Endothelial cell of umbilical vein (primary cell): ENCODE results near the gene ST13. TPM values are rescaled to one million over a fixed set of nuclear protein-coding genes. Genes with fewer than 3 reads are reported as not detected.

Experiments
- BruUV-seq: library from RNA; stranded (reverse); fragments of 400-500 nt; replicated peaks from 2 replicates; lab custom pipeline; 2021; lab: Mats Ljungman, UMichigan
- CTCF ChIA-PET: fragments of 300-600, 350-600 bp; sonication (Branson Sonifier 250); formaldehyde crosslinking; loops from one replicate; lab custom pipeline; 2021; ENCODE audit warnings: antibody characterized with exemption, inconsistent platforms; lab: Charles Lee
- POLR2A ChIA-PET: fragments of 300-600, 350-600 bp; sonication (Branson Sonifier 250); formaldehyde crosslinking; loops from one replicate; lab custom pipeline; 2021; ENCODE audit warnings: antibody characterized with exemption, inconsistent platforms; lab: Charles Lee
- DNase-seq: peaks from one replicate; pipeline ENCODE4 v3.0.0-alpha.2; 2011; ENCODE audit warnings: low read depth, low spot score
- FAIRE-seq: peaks from 2 replicates; lab custom pipeline; 2011; peaks lifted over from hg19 to GRCh38; lab: Jason Lieb, UNC
- H2AFZ ChIP-seq: 2 replicates; pipeline ENCODE4 v1.6.0; 2012; ENCODE audit warnings: low read depth, low read length, control low read depth, inconsistent platforms
- H3K27ac ChIP-seq: 2 replicates; pipeline ENCODE4 v1.5.1; 2011; ENCODE audit warnings: low read depth, mild to moderate bottlenecking, control low read depth, low read length, moderate library complexity; ENCODE audit not compliant: insufficient read depth
- H3K27me3 ChIP-seq, 2 experiments: 2 replicates each; pipeline versions ENCODE4 v1.6.0 to v1.6.1; 2011; ENCODE audit warnings: low read length in 2 of 2, mixed read lengths in 1 of 2; ENCODE audit not compliant: control insufficient read depth in 2 of 2, insufficient read depth in 2 of 2
- H3K36me3 ChIP-seq, 2 experiments: 2 replicates in 1 of 2; 3 replicates in 1 of 2; pipeline ENCODE4 v1.5.1; 2011; ENCODE audit warnings: low read length in 2 of 2, mild to moderate bottlenecking in 1 of 2, moderate library complexity in 1 of 2; ENCODE audit not compliant: control insufficient read depth in 2 of 2, insufficient read depth in 2 of 2; ENCODE audit errors: extremely low read depth in 1 of 2
- H3K4me1 ChIP-seq: 3 replicates; pipeline ENCODE4 v1.5.1; 2011; ENCODE audit warnings: mild to moderate bottlenecking, low read length; ENCODE audit not compliant: control insufficient read depth, insufficient read depth; ENCODE audit errors: extremely low read depth
- H3K4me2 ChIP-seq: 2 replicates; pipeline ENCODE4 v1.6.1; 2011; ENCODE audit warnings: low read length, control low read depth, mixed read lengths; ENCODE audit not compliant: insufficient read depth
- H3K4me3 ChIP-seq, 3 experiments: fragments of 200-600 bp in 1 of 3; sonication (generic), shearing (Covaris generic) in 1 of 3; replicated peaks in 1 of 3; 2 replicates each; pipeline ENCODE4 v1.5.1; 2011 to 2016; ENCODE audit warnings: control low read depth in 3 of 3, low read length in 3 of 3, mild to moderate bottlenecking in 2 of 3, inconsistent platforms in 1 of 3, low read depth in 1 of 3, moderate library complexity in 1 of 3; ENCODE audit not compliant: insufficient read depth in 1 of 3
- H3K79me2 ChIP-seq: 2 replicates; pipeline ENCODE4 v1.6.0; 2012; ENCODE audit warnings: low read length, inconsistent platforms; ENCODE audit not compliant: control insufficient read depth, insufficient read depth
- H3K9ac ChIP-seq: replicated peaks from 2 replicates; pipeline ENCODE3; 2011; ENCODE audit warnings: low read length, control low read depth; ENCODE audit not compliant: insufficient read depth; ENCODE audit errors: extremely low read depth
- H3K9me1 ChIP-seq: replicated peaks from 3 replicates; pipeline ENCODE4 v1.6.0; 2011; ENCODE audit warnings: mild to moderate bottlenecking, low read length; ENCODE audit not compliant: control insufficient read depth, insufficient read depth; ENCODE audit errors: extremely low read depth
- H3K9me3 ChIP-seq: replicated peaks from 2 replicates; pipeline ENCODE4 v1.5.1; 2012; ENCODE audit warnings: low read length, inconsistent platforms; ENCODE audit not compliant: control insufficient read depth, insufficient read depth
- H4K20me1 ChIP-seq: replicated peaks from 2 replicates; pipeline ENCODE3; 2011; ENCODE audit warnings: mild to moderate bottlenecking, low read length; ENCODE audit not compliant: control insufficient read depth, insufficient read depth; ENCODE audit errors: extremely low read depth
- EZH2 ChIP-seq: IDR thresholded peaks from 2 replicates; pipeline ENCODE4 v1.6.1; 2012; ENCODE audit warnings: borderline replicate concordance, low read depth, mild to moderate bottlenecking, moderate library complexity, low read length, inconsistent platforms; ENCODE audit not compliant: severe bottlenecking
- JUN ChIP-seq: IDR thresholded peaks from 2 replicates; pipeline ENCODE4 v1.6.1; 2011; ENCODE audit warnings: borderline replicate concordance, low read depth; ENCODE audit not compliant: insufficient read length, insufficient read depth
- MYC ChIP-seq: IDR thresholded peaks from one replicate; pipeline ENCODE4 v1.6.1; 2011; ENCODE audit warnings: mild to moderate bottlenecking, low read depth, low read length
- POLR2A ChIP-seq: IDR thresholded peaks from 2 replicates; pipeline ENCODE4 v1.6.1; 2012; ENCODE audit warnings: low read depth, mild to moderate bottlenecking, control low read depth, low read length
- POLR2AphosphoS5 ChIP-seq: IDR thresholded peaks from 2 replicates; pipeline ENCODE4 v1.6.1; 2012; ENCODE audit warnings: low read depth, mild to moderate bottlenecking, control low read depth, low read length, moderate library complexity; ENCODE audit not compliant: insufficient read depth
- dilution Hi-C: fragments of 300-500 bp; cut with MboI; formaldehyde crosslinking; loops from one replicate; pipeline ENCODE4 v1.15.0; 2019; ENCODE audit warnings: low sequenced_read_pairs; ENCODE audit not compliant: extremely low pct_ligation_motif_present
- intact Hi-C: fragments of 100-400 bp; cut with micrococcal nuclease; formaldehyde crosslinking; loops from one replicate; pipeline ENCODE4 v1.10.0; 2022
- polyA plus RNA-seq, 4 experiments: library from polyadenylated mRNA; depleted of rRNA in 3 of 4; stranded (reverse) in 3 of 4; unstranded in 1 of 4; fragments of >200 nt; gene quantifications; 2 replicates each; pipeline versions ENCODE4 v1.2.1 to v1.2.3, GENCODE V29; 2011 to 2012; ENCODE audit warnings: missing spikeins in 1 of 4
- total RNA-seq: library from RNA; stranded (reverse); gene quantifications from 2 replicates; pipeline ENCODE4 v1.2.3, GENCODE V29; 2021
- TF ChIP-seq, protein P1 (sequence below): IDR thresholded peaks from 2 replicates; pipeline ENCODE4 v1.6.1; 2011; ENCODE audit not compliant: insufficient read depth, insufficient read length
- TF ChIP-seq, protein P2 (sequence below), 2 donors: IDR thresholded peaks; 1 replicate in 1 of 2; 2 replicates in 1 of 2; pipeline ENCODE4 v1.5.1; 2011; ENCODE audit warnings: low read length in 2 of 2, mild to moderate bottlenecking in 2 of 2, moderate library complexity in 2 of 2, control low read depth in 1 of 2, inconsistent platforms in 1 of 2, low read depth in 1 of 2; ENCODE audit not compliant: insufficient read depth in 1 of 2; ENCODE audit errors: extremely low read depth in 1 of 2

Gene ST13
- total and polyA plus RNA-seq, 2 donors (not counting 3 experiments of a cell fraction or from before 2014, with no cell fraction given): 41.2 to 250 TPM

DNA sequence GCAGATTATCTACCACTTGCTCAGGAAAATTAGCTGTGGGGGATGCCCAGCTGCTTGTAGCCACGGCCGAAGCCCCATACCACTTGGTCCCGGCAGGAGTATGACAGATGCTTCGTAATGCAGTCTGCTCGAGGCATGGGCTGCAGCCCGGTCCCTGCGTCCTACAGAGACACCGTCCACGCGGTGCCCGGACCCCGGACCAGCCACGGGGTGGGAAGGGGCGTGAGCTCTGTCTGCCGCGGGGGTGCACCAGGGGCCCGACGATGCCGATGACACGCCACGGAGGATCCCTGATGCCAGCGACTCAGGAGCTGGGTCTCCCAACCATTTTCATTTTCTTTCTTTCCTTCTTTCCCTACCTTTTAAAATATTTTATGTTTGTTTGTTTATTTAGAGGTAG lies 67.3 kb downstream of the ST13 start:
- ChIA-PET CTCF (no interaction called here), POLR2A (no interaction called here)
- Histone ChIP-seq H3K27me3 (no peaks in the 10 kb centered on the region), H3K9me3 (no peaks in the 10 kb centered on the region), H2AFZ (no peak overlapping the region), H3K4me3 (no peak overlapping the region), H4K20me1 (no peaks in the 10 kb centered on the region), H3K79me2 (no peaks in the 10 kb centered on the region), H3K9ac (no peak overlapping the region), H3K4me2 (no peak overlapping the region), H3K4me1 (peaks cover 14% of the 10 kb centered on the region), H3K27ac (no peak overlapping the region), H3K36me3 (peaks cover 1 to 8% of the 10 kb centered on the region in 2 experiments), H3K9me1 (no peaks in the 10 kb centered on the region)
- DNase-seq (no peak), FAIRE-seq (no peak)
- dilution Hi-C loops: no loop called here
- no TSS peak for BruUV-seq
- TF ChIP-seq POLR2A: no peak
- no peak for TF ChIP-seq POLR2AphosphoS5
- no peak for TF ChIP-seq EZH2
- TF ChIP-seq, protein P1, sequence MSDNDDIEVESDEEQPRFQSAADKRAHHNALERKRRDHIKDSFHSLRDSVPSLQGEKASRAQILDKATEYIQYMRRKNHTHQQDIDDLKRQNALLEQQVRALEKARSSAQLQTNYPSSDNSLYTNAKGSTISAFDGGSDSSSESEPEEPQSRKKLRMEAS: no peak
- TF ChIP-seq JUN: no peak
- TF ChIP-seq, protein P2, sequence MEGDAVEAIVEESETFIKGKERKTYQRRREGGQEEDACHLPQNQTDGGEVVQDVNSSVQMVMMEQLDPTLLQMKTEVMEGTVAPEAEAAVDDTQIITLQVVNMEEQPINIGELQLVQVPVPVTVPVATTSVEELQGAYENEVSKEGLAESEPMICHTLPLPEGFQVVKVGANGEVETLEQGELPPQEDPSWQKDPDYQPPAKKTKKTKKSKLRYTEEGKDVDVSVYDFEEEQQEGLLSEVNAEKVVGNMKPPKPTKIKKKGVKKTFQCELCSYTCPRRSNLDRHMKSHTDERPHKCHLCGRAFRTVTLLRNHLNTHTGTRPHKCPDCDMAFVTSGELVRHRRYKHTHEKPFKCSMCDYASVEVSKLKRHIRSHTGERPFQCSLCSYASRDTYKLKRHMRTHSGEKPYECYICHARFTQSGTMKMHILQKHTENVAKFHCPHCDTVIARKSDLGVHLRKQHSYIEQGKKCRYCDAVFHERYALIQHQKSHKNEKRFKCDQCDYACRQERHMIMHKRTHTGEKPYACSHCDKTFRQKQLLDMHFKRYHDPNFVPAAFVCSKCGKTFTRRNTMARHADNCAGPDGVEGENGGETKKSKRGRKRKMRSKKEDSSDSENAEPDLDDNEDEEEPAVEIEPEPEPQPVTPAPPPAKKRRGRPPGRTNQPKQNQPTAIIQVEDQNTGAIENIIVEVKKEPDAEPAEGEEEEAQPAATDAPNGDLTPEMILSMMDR (IDR thresholded peaks at IDR 0.05; ENCODE audit: extremely low read depth in 1 of 2, insufficient read depth in 1 of 2, low read depth in 1 of 2, low read length in 2 of 2): no peak
- no peak for TF ChIP-seq MYC
- intact Hi-C loops: no loop called here
